ENCODE measurements around the gene USP3.
A peak's percentile ranks its signal among the peaks of the same experiment; 100 is the strongest.
"Not testable (repeated sequence)": the region's sequence is repeated elsewhere in the genome, so short reads cannot be mapped to it uniquely, and the experiment has no call there.

USP3 gene

GRCh38 chr15:63476229-63476632 is 28.2 kb upstream of the USP3 start:
- FAIRE-seq = no peak

DNA sequence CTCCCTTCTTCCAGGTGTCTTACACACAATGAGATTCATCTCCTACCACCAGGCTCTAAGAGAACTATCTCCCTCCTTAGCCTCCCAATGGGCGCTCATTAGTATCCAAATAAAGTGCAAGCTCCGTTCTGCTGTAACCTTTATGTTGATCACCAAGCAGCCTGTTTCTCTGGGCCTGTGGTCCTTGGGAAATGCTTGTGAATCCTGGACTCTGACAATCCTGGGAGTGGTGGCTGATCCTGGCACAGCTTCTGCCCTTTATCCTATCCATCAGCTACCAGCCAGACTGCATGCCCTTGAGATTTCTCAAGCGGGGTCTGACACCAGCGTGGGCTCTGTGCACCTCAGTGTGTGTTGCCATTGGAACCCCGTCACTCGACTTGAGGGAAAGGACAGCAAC is 26.1 kb upstream of the USP3 start:
- FAIRE-seq = no peak

DNA sequence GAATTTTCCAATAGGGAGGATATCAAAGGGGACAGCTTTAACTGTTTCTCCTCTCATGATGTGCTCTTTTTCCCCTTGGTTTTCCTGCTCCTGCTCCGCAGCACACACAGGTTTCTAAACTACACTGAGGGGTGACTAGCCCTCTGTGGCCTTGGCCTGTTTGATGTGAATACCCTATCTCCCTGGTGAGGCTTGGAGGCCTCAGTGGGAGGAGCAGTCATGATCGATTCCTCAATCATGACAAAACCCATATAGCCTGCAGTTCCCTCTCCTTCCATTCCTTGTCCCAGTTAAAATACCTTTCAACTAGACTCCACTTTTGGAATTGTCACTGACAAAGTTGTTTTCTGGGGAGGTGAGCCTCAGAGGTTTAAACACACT is 24.0 kb upstream of the USP3 start:
- FAIRE-seq = no peak

DNA sequence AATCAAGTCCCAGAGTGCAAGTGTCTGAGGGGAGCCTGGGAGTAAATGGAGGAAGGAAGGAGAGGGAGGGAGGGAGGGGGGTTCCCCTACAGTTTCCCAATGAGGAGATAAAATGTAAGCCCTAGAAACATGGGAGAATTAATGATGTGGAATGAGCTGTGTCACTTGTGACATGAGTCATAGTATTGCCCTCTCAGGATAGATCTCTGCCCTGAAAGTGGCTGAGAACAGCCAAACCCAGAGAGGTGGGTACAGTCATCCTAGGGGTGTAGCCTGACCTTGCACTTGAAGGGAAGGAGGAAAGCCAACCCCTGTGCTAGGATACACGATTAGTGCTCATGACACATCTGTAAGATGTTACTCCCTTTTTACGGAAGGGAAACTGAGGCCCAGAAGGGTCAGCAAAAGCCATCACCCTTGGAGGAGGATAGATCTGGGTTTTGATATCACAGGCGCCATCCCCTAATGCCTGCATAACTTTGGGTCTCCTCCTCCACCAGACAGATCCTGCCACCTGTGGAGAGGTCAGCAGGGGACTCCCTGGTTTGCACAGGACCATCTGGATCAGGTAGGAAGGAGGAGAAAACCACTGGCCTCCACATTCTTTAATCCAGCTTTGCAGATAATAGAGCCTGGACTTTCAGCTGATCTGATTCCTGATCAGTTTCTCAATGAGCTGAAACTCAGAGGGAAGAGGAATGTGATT is 23.1 kb upstream of the USP3 start:
- no peak for FAIRE-seq

DNA sequence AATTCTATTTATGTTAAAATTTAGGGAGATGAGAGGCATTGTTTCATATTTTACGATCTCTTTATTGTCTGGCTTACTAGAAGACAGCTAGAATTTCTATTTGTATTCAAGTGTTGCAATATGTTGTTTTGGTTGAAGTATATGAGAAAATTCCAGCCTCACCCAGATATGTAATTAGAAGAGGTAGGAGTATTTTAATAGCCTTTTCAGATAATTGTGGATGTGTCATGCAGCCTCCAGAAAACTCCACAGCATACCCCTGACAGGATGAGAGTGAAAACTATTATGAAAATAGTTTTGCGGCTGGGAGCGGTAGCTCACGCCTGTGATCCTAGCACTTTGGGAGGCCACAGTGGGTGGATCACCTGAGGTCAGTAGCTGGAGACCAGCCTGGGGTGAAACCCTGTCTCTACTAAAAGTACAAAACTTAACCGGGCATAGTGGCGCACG is 21.5 kb upstream of the USP3 start:
- FAIRE-seq = no peak

GRCh38 chr15:63483521-63484371 is 20.6 kb upstream of the USP3 start:
- FAIRE-seq = no peak

DNA sequence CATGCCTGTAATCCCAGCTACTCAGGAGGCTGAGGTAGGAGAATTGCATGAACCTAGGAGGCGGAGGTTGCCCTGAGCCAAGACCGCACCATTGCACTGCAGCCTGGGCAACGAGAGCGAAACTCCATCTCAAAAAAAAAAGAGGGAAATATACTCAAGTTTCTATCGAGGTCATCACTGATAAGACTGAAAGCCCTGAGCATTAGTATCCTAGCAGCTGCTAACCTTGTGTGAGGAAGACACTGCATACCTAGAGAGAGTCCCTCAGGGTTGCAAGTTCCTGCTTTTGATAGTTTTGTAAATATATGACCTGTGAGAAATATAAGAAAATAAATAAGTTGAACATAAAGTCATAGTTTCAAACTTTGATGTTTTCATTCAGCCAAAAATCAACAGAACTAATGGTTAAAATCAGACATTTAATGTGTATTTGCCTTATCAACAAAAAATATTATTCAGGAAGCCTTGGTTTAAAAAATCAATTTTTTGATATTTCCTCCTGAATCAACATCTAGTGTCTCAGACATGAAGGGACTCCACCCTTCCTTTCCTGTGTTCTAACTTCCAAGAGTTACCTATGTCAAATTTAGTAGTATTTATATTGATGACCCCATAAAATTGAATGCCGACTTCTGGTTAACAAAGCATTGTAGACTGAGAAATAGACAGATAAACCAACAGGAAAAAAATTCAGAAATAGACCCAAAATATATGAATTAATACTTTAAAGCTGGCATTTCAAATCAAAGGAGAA is 19.8 kb upstream of the USP3 start:
- FAIRE-seq = no peak

GRCh38 chr15:63487076-63487757 is 17.2 kb upstream of the USP3 start:
- peak; percentile 46 for FAIRE-seq

DNA sequence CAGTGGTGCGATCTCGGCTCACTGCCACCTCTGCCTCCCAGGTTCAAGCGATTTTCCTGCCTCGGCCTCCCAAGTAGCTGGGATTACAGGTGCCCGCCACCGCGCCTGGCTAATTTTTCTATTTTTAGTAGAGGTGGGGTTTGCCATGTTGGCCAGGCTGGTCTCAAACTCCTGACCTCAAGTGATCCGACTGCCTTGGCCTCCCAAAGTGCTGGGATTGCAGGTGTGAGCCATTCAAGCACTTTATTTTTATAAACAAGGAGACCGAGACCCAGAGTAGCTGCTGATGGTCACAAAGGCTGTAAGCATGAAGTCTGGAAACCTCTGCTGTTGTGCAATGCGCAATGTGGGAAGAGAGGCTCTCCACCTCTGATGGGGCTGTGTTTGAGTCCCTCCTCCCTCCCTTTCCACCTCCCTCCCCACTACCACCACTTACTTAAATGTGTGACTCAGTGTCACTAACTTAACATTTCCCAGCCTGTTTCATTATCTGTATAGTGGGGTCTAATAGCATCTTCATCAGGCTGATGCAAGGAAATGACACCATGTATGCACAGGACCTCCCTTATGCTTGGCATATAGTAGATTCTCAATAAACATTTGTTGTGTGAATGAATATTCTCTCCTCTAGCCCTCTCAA is 16.5 kb upstream of the USP3 start:
- FAIRE-seq = not testable (repeated sequence)

- FAIRE-seq = no peak
Observed at GRCh38 chr15:63488398-63488960, 15.9 kb upstream of the USP3 start.

- FAIRE-seq = no peak
Observed at GRCh38 chr15:63489352-63489751, 15.0 kb upstream of the USP3 start.

DNA sequence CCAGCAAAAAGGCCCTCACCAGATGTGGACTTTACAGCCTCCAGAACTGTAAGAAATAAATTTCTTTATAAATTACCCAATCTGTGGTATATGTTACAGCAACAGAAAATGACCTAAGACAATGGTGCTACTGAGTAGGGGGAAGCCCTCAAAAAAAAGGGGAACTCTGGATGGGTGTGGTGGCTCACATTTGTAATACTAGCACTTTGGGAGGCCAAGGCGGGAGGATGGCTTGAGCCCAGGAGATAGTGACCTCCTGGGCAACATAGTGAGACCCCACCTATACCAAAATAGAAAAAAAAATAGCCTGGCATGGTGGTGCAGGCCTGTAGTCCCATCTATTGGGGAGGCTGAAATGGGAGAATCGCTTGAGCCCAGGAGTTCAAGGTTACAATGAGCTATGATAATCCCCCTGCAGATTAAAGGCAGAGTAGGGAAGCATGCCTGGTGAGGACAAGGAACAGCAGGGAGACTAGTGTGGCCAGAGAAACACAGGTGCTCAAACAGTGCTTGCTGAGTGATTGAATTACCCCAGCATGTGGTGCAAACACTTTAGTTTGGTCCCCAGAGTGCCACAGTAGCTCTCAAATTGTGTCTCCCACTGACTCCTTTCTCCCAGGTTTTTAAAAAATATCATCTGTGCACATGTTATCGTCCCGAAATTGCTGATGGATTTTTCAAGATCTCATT is 13.9 kb upstream of the USP3 start:
- no peak for FAIRE-seq

GRCh38 chr15:63491116-63491827 is 13.1 kb upstream of the USP3 start:
- no peak for FAIRE-seq

DNA sequence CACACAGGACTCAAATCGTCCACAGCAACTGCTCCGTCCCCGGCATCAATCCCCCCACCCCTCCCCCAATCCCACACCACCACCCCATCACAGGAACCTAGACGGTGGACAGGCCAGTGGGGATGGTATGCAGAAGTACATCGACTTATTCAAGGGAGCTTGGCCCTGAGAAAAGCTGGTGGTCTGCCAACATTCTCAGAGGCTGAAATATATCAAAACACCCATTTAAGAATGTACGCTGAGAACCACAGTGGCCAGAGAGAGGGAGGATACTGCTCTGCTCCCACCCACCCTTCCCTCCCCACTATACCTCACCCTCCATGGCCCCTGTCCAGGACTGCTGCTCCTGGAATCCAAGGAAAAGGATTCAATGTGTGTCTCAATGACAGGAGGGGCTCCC is 12.4 kb upstream of the USP3 start:
- FAIRE-seq = no peak

DNA sequence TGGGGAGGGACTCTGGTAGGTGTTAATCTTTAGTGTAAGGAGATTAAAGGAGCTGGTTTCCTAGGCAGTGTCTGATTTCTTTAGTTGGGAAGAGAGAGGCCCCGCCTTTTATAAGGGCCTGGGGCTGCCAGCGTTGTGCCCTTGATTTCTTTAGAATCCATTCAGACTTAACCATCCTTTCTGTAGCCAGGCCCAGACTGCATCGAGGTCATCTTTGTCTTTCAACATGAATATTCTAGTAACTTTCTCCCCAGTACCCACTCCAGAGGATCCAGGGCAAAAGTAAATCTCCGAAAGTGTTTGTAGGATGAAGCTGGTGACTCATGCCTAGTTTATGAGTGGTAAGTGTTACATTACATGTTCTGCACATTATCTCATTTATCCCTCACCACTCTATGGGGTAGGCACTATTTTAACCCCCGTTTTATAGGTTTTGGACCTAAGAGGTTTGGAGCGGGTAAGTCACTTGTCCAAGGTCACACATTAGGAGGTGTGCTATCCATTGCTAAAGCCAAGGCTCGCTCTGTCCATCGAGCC is 11.8 kb upstream of the USP3 start:
- FAIRE-seq = no peak

GRCh38 chr15:63493436-63493835 is 11.0 kb upstream of the USP3 start:
- FAIRE-seq = no peak

DNA sequence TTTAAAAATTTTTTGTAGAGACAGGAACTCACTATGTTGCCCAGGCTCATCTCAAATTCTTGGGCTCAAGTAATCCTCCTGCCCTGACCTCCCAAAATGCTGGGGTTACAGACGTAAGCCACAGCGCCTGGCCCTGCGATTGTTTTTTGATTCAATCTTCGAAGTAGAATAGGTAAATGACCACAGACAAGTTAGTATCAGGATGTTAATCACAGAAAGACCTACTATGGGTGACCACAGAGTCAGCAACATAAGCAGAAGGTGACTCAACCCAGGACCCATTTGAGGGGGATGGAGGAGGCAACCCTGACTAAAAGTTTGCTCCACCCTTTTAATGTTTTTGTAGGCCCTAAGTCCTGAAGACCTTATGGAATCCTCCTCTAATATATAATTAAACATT is 10.0 kb upstream of the USP3 start:
- FAIRE-seq = no peak

- no peak for FAIRE-seq
Observed at GRCh38 chr15:63495343-63495742, 9.1 kb upstream of the USP3 start.

GRCh38 chr15:63495780-63496488 is 8.5 kb upstream of the USP3 start:
- FAIRE-seq = no peak
